Thymus (tissue), 11 donors: ENCODE results near the gene KCNIP4. TPM values are rescaled to one million over a fixed set of nuclear protein-coding genes. Genes with fewer than 3 reads are reported as not detected.
A peak's percentile ranks its signal among the peaks of the same experiment; 100 is the strongest.

ENCODE experiments used
- DNase-seq, 9 donors: peaks; one replicate each; pipeline ENCODE4 v3.0.0-alpha.2; 2013; ENCODE audit warnings: low spot score in 9 of 9, low read depth in 6 of 9, missing footprints in 1 of 9
- H3K27ac ChIP-seq, 2 donors: one replicate each; pipeline ENCODE4 v1.5.1; 2013; ENCODE audit warnings: control low read depth in 1 of 2, low read depth in 1 of 2, low read length in 1 of 2, mild to moderate bottlenecking in 1 of 2, moderate library complexity in 1 of 2
- H3K27me3 ChIP-seq, 2 donors: one replicate each; pipeline ENCODE4 v1.5.1; 2013; ENCODE audit warnings: low read length in 1 of 2; ENCODE audit not compliant: control insufficient read depth in 2 of 2, insufficient read depth in 1 of 2
- H3K36me3 ChIP-seq, 2 donors: one replicate each; pipeline ENCODE4 v1.5.1; 2013; ENCODE audit warnings: low read length in 1 of 2, mild to moderate bottlenecking in 1 of 2, moderate library complexity in 1 of 2; ENCODE audit not compliant: control insufficient read depth in 2 of 2, insufficient read depth in 2 of 2
- H3K4me1 ChIP-seq, 2 donors: one replicate each; pipeline ENCODE4 v1.5.1; 2013; ENCODE audit warnings: low read length in 2 of 2; ENCODE audit not compliant: control insufficient read depth in 2 of 2, insufficient read depth in 2 of 2
- H3K4me3 ChIP-seq, 2 donors: one replicate each; pipeline ENCODE4 v1.5.1; 2013; ENCODE audit warnings: low read length in 2 of 2, control low read depth in 1 of 2, mild to moderate bottlenecking in 1 of 2
- H3K9me3 ChIP-seq, 2 donors: one replicate each; pipeline ENCODE4 v1.5.1; 2013; ENCODE audit warnings: low read length in 1 of 2, mild to moderate bottlenecking in 1 of 2; ENCODE audit not compliant: control insufficient read depth in 2 of 2, insufficient read depth in 1 of 2
- WGBS: extraction: QIAGEN DNeasy Blood & Tissue Kit; methylation state at CpG from one replicate; pipeline ENCODE4 v1.1.7; 2013; 5-methylcytosine and 5-hydroxymethylcytosine counted together
- polyA plus RNA-seq: library from polyadenylated mRNA; stranded (reverse); fragments of 200-250 nt; gene quantifications from one replicate; pipeline ENCODE4 v1.2.3, GENCODE V29; 2013
- total RNA-seq: library from RNA; stranded (reverse); fragments of 120-200 nt; gene quantifications from one replicate; pipeline ENCODE4 v1.2.4, GENCODE V29; 2013
- donor health status: healthy.

Gene KCNIP4
- total and polyA plus RNA-seq, 2 donors: 0.07 TPM; not detected in 1

- Histone ChIP-seq H3K9me3 (no peaks in the 10 kb centered on the region), H3K4me3 (no peak overlapping the region), H3K27ac (no peak overlapping the region), H3K4me1 (no peaks in the 10 kb centered on the region), H3K36me3 (no peaks in the 10 kb centered on the region), H3K27me3 (no peaks in the 10 kb centered on the region)
- no peak for DNase-seq
- 87% methylated on average over 7 of the region's 7 CpGs for WGBS
Observed at GRCh38 chr4:21117541-21118180, 830.9 kb downstream of the KCNIP4 start.

GRCh38 chr4:21113496-21114223 is 834.9 kb downstream of the KCNIP4 start:
- no peaks in the 10 kb centered on the region for H3K27me3 ChIP-seq
- no peak overlapping the region for H3K4me3 ChIP-seq
- no peaks in the 10 kb centered on the region for H3K36me3 ChIP-seq
- H3K4me1 ChIP-seq: no peaks in the 10 kb centered on the region
- DNase-seq: no peak
- H3K9me3 ChIP-seq: peaks cover 0 to 4% of the 10 kb centered on the region in 2 donors
- whole genome bisulfite sequencing: 60% methylated on average over 3 of the region's 3 CpGs
- no peak overlapping the region for H3K27ac ChIP-seq

- Histone ChIP-seq H3K36me3 (no peaks in the 10 kb centered on the region), H3K9me3 (no peaks in the 10 kb centered on the region), H3K4me1 (no peaks in the 10 kb centered on the region), H3K4me3 (no peak overlapping the region), H3K27me3 (no peaks in the 10 kb centered on the region), H3K27ac (no peak overlapping the region)
- no peak for DNase-seq
Observed at GRCh38 chr4:21102667-21103066, 845.9 kb downstream of the KCNIP4 start.

GRCh38 chr4:21097865-21098264 is 850.7 kb downstream of the KCNIP4 start:
- H3K27ac ChIP-seq: no peak overlapping the region
- H3K27me3 ChIP-seq: no peaks in the 10 kb centered on the region
- no peak overlapping the region for H3K4me3 ChIP-seq
- H3K36me3 ChIP-seq: no peaks in the 10 kb centered on the region
- 83% methylated on average over 1 of the region's 1 CpG for WGBS
- DNase-seq: no peak
- no peaks in the 10 kb centered on the region for H3K4me1 ChIP-seq
- H3K9me3 ChIP-seq: no peaks in the 10 kb centered on the region

GRCh38 chr4:21097026-21097425 is 851.5 kb downstream of the KCNIP4 start:
- Histone ChIP-seq H3K27me3 (no peaks in the 10 kb centered on the region), H3K36me3 (no peaks in the 10 kb centered on the region), H3K27ac (no peak overlapping the region), H3K4me1 (no peaks in the 10 kb centered on the region), H3K9me3 (no peaks in the 10 kb centered on the region), H3K4me3 (no peak overlapping the region)
- WGBS: 0% methylated on average over 1 of the region's 1 CpG
- DNase-seq: peak in 1 of 9 donors; percentile 5

- H3K4me1 ChIP-seq: no peaks in the 10 kb centered on the region
- no peaks in the 10 kb centered on the region for H3K36me3 ChIP-seq
- no peak for DNase-seq
- 92% methylated on average over 1 of the region's 1 CpG for WGBS
- H3K27me3 ChIP-seq: no peaks in the 10 kb centered on the region
- no peak overlapping the region for H3K4me3 ChIP-seq
- H3K27ac ChIP-seq: no peak overlapping the region
- H3K9me3 ChIP-seq: no peaks in the 10 kb centered on the region
Observed at GRCh38 chr4:21092531-21092930, 856.0 kb downstream of the KCNIP4 start.

- 24% methylated on average over 4 of the region's 4 CpGs for WGBS
- H3K36me3 ChIP-seq: no peaks in the 10 kb centered on the region
- no peak for DNase-seq
Observed at GRCh38 chr4:21090094-21090666, 858.4 kb downstream of the KCNIP4 start.

GRCh38 chr4:21083413-21083812 is 865.2 kb downstream of the KCNIP4 start:
- Histone ChIP-seq H3K36me3 (no peaks in the 10 kb centered on the region), H3K4me1 (no peaks in the 10 kb centered on the region), H3K27ac (no peak overlapping the region), H3K27me3 (no peaks in the 10 kb centered on the region), H3K9me3 (no peaks in the 10 kb centered on the region), H3K4me3 (no peak overlapping the region)
- no peak for DNase-seq

More at GRCh38 chr4:21090094-21090666, 858.4 kb downstream of the KCNIP4 start:
- Histone ChIP-seq H3K27me3 (no peaks in the 10 kb centered on the region), H3K4me3 (no peak overlapping the region), H3K27ac (no peak overlapping the region), H3K9me3 (no peaks in the 10 kb centered on the region), H3K4me1 (no peaks in the 10 kb centered on the region)

GRCh38 chr4:21077967-21078366 is 870.6 kb downstream of the KCNIP4 start:
- no peaks in the 10 kb centered on the region for H3K36me3 ChIP-seq
- no peak for DNase-seq
- 85% methylated on average over 2 of the region's 2 CpGs for WGBS

More at GRCh38 chr4:21077967-21078366, 870.6 kb downstream of the KCNIP4 start:
- Histone ChIP-seq H3K4me1 (no peaks in the 10 kb centered on the region), H3K27ac (no peak overlapping the region), H3K4me3 (no peak overlapping the region), H3K9me3 (no peaks in the 10 kb centered on the region), H3K27me3 (no peaks in the 10 kb centered on the region)
